Measurements from ENCODE around the gene RIPPLY3.

DNA sequence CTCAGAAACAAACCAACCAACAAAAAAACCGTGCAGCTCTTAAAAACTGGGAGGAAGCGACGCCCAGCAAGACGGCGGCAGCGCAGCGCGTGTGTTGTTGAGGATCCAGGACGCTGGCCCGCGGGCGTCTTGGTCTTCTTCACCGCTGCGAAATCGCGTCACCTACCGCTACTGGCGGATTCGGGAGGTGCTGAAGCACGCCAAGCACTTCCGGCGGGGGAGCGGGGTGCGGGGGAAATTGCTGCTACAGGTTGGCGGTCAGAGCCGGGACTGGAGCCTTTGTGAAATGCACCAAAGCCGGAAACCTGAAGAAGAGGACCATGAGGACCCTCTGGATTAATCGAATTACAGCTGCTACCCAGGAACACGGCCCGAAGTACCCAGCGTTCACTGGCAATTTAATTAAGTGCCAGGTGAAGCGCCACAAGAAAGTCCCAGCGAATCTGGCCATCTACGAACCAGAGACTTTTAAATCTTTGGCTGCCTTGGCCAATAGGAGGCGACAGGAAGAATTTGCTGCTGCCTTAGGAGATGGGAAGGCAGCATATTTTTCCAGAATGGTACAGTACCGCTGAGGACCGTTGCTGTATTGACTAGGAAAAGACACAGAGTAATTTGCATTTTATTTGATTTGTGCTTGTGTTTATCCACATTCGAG is 11.9 kb upstream of the RIPPLY3 start:
- TF ChIP-seq, protein P1, sequence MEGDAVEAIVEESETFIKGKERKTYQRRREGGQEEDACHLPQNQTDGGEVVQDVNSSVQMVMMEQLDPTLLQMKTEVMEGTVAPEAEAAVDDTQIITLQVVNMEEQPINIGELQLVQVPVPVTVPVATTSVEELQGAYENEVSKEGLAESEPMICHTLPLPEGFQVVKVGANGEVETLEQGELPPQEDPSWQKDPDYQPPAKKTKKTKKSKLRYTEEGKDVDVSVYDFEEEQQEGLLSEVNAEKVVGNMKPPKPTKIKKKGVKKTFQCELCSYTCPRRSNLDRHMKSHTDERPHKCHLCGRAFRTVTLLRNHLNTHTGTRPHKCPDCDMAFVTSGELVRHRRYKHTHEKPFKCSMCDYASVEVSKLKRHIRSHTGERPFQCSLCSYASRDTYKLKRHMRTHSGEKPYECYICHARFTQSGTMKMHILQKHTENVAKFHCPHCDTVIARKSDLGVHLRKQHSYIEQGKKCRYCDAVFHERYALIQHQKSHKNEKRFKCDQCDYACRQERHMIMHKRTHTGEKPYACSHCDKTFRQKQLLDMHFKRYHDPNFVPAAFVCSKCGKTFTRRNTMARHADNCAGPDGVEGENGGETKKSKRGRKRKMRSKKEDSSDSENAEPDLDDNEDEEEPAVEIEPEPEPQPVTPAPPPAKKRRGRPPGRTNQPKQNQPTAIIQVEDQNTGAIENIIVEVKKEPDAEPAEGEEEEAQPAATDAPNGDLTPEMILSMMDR (IDR thresholded peaks at IDR 0.05; ENCODE audit: low read depth, low read length) = no peak
- TF ChIP-seq POLR2A (IDR thresholded peaks at IDR 0.05; ENCODE audit: extremely low read depth, insufficient read length) (no peak), MYC (IDR thresholded peaks at IDR 0.05; ENCODE audit: low read depth, low read length) (no peak)
- TF ChIP-seq, protein P2, sequence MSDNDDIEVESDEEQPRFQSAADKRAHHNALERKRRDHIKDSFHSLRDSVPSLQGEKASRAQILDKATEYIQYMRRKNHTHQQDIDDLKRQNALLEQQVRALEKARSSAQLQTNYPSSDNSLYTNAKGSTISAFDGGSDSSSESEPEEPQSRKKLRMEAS (IDR thresholded peaks at IDR 0.05; ENCODE audit: low read depth, low read length) = no peak
